Skeletal muscle satellite cell (primary cell): Measurements from ENCODE around the gene QSOX1.

Experiments used
- H3K27me3 ChIP-seq: 2 replicates; pipeline ENCODE4 v1.7.0; 2013; ENCODE audit warnings: low read length; ENCODE audit not compliant: control insufficient read depth, insufficient read depth
- H3K36me3 ChIP-seq: 2 replicates; pipeline ENCODE4 v1.7.0; 2013; ENCODE audit warnings: mild to moderate bottlenecking, control low read depth, low read length; ENCODE audit not compliant: insufficient read depth
- H3K4me1 ChIP-seq: 2 replicates; pipeline ENCODE4 v1.7.0; 2013; ENCODE audit warnings: low read length; ENCODE audit not compliant: control insufficient read depth, insufficient read depth
- H3K4me2 ChIP-seq: 2 replicates; pipeline ENCODE4 v1.7.0; 2013; ENCODE audit warnings: mild to moderate bottlenecking, low read length
- H3K4me3 ChIP-seq: 2 replicates; pipeline ENCODE4 v1.7.0; 2013; ENCODE audit warnings: low read length
- H3K9ac ChIP-seq: 2 replicates; pipeline ENCODE4 v1.7.0; 2013; ENCODE audit warnings: mild to moderate bottlenecking, low read depth, low read length, moderate library complexity
- H3K9me3 ChIP-seq: replicated peaks from 2 replicates; pipeline ENCODE4 v1.7.0; 2013; ENCODE audit warnings: mild to moderate bottlenecking, control low read depth, low read length

Gene QSOX1

GRCh38 chr1:180251526-180252305 is 97.0 kb downstream of the QSOX1 start:
- Histone ChIP-seq H3K9ac (no peak overlapping the region), H3K4me1 (peaks cover 2% of the 10 kb centered on the region), H3K36me3 (no peaks in the 10 kb centered on the region), H3K4me3 (no peak overlapping the region), H3K27me3 (peaks cover 25% of the 10 kb centered on the region), H3K9me3 (no peaks in the 10 kb centered on the region), H3K4me2 (no peak overlapping the region)

- no peak overlapping the region for H3K9ac ChIP-seq
- no peaks in the 10 kb centered on the region for H3K9me3 ChIP-seq
- H3K4me2 ChIP-seq: no peak overlapping the region
- H3K4me1 ChIP-seq: no peaks in the 10 kb centered on the region
- H3K4me3 ChIP-seq: no peak overlapping the region
- H3K27me3 ChIP-seq: peaks cover 35% of the 10 kb centered on the region
- H3K36me3 ChIP-seq: no peaks in the 10 kb centered on the region
Measured at GRCh38 chr1:180252638-180253536, 98.2 kb downstream of the QSOX1 start.
